Activated effector memory CD4-positive, alpha-beta T cell treated with anti-CD3 and anti-CD28 coated beads, Interleukin-2, amount 50 U/mL, for 16 hours (primary cell): ENCODE data around the gene KIAA1549.
"Not testable (repeated sequence)": the region's sequence is repeated elsewhere in the genome, so short reads cannot be mapped to it uniquely, and the experiment has no call there.

Experiments used
- DNase-seq: peaks from one replicate; pipeline ENCODE4 v3.0.0-alpha.2; 2020

The KIAA1549 gene

GRCh38 chr7:138941545-138941944, 39.6 kb downstream of the KIAA1549 start:
- DNase-seq = no peak

- DNase-seq = not testable (repeated sequence)
Measured at GRCh38 chr7:138940602-138941001, 40.6 kb downstream of the KIAA1549 start.

GRCh38 chr7:138937484-138937883, 43.7 kb downstream of the KIAA1549 start:
- DNase-seq = no peak

GRCh38 chr7:138935465-138936011, 45.7 kb downstream of the KIAA1549 start:
- no peak for DNase-seq

GRCh38 chr7:138934861-138935260, 46.3 kb downstream of the KIAA1549 start:
- DNase-seq = no peak

- DNase-seq = no peak
Measured at GRCh38 chr7:138934367-138934766, 46.8 kb downstream of the KIAA1549 start.

- DNase-seq = no peak
Measured at GRCh38 chr7:138932870-138933269, 48.3 kb downstream of the KIAA1549 start.

GRCh38 chr7:138932427-138932826, 48.8 kb downstream of the KIAA1549 start:
- no peak for DNase-seq

GRCh38 chr7:138929969-138930368, 51.2 kb downstream of the KIAA1549 start:
- no peak for DNase-seq

GRCh38 chr7:138926241-138926612, 55.0 kb downstream of the KIAA1549 start:
- DNase-seq = no peak

GRCh38 chr7:138924501-138925225, 56.5 kb downstream of the KIAA1549 start:
- no peak for DNase-seq

GRCh38 chr7:138921277-138921676, 59.9 kb downstream of the KIAA1549 start:
- DNase-seq = no peak

GRCh38 chr7:138919911-138920310, 61.3 kb downstream of the KIAA1549 start:
- no peak for DNase-seq

GRCh38 chr7:138919216-138919615, 62.0 kb downstream of the KIAA1549 start:
- DNase-seq = no peak

- DNase-seq = no peak
Measured at GRCh38 chr7:138918756-138919155, 62.4 kb downstream of the KIAA1549 start.

- DNase-seq = no peak
Measured at GRCh38 chr7:138918176-138918575, 63.0 kb downstream of the KIAA1549 start.

- DNase-seq = no peak
Measured at GRCh38 chr7:138917771-138918170, 63.4 kb downstream of the KIAA1549 start.

GRCh38 chr7:138916731-138917130, 64.5 kb downstream of the KIAA1549 start:
- no peak for DNase-seq

GRCh38 chr7:138916275-138916674, 64.9 kb downstream of the KIAA1549 start:
- no peak for DNase-seq

- no peak for DNase-seq
Measured at GRCh38 chr7:138913783-138914182, 67.4 kb downstream of the KIAA1549 start.

- DNase-seq = no peak
Measured at GRCh38 chr7:138911007-138911406, 70.2 kb downstream of the KIAA1549 start.

- DNase-seq = no peak
Measured at GRCh38 chr7:138907850-138908249, 73.3 kb downstream of the KIAA1549 start.

GRCh38 chr7:138907201-138907847, 73.9 kb downstream of the KIAA1549 start:
- no peak for DNase-seq

GRCh38 chr7:138903859-138904435, 77.2 kb downstream of the KIAA1549 start:
- no peak for DNase-seq
